Hematopoietic multipotent progenitor cell treated with erythropoietin and hydrocortisone succinate and interleukin-3 and kit ligand, for 17 days (in vitro differentiated cells): ENCODE measurements around the gene CXorf58.
A peak's percentile ranks its signal among the peaks of the same experiment; 100 is the strongest.

Experiments used
- DNase-seq: peaks from one replicate; pipeline ENCODE4 v3.0.0-alpha.2; 2015; ENCODE audit warnings: low spot score

The CXorf58 gene

DNA sequence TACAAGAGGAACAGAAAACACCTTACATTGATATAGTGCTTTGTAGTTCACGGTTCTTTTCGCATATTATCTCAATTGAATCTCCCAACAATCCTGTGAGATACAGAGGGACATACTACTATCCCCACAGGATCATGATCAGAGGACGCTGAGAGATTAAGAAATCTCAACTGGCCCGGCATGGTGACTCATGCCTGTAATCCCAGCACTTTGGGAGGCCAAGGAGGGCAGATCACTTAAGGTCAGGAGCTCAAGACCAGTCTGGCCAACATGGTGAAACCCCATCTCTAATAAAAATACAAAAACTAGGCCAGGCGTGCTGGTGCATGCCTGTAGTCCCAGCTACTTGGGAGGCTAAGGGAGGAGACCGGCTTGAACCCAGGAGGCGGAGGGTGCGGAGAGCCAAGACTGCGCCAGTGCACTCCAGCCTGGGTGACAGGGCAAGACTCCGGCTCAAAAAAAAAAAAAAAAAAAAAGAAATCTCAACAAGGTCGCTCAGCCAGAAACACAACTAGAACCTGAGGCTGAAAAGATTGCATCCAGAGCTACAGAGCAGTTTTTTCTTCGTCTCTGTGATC lies 7.5 kb upstream of the CXorf58 start:
- DNase-seq, result peak; percentile 12

- DNase-seq, result no peak
Measured at GRCh38 chrX:23901060-23901459, 6.7 kb upstream of the CXorf58 start.

- DNase-seq, result peak; percentile 79
Measured at GRCh38 chrX:23901805-23902204, 6.0 kb upstream of the CXorf58 start.

GRCh38 chrX:23902419-23902818 lies 5.4 kb upstream of the CXorf58 start:
- DNase-seq, result peak; percentile 74

DNA sequence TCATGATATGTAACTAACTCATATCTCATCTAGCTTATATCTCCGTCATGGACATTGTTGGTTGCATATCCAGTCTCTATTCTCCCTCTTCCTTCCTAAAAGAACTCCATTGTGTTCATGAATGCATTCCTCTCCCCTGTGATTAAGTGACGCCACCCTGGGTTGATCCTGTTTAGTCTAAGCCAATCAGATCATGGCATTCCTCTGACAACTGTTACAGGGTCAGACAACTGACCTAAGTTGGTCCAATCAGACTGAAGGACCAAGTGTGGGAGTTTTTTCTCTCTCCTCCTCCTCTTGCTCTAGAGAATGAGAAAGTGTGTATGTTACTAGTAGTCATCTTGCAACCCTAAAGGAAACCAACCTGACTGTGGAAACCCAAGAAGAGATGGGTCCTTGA lies 3.7 kb upstream of the CXorf58 start:
- DNase-seq, result no peak

GRCh38 chrX:23907111-23907497 lies 702 bp upstream of the CXorf58 start:
- DNase-seq, result no peak

DNA sequence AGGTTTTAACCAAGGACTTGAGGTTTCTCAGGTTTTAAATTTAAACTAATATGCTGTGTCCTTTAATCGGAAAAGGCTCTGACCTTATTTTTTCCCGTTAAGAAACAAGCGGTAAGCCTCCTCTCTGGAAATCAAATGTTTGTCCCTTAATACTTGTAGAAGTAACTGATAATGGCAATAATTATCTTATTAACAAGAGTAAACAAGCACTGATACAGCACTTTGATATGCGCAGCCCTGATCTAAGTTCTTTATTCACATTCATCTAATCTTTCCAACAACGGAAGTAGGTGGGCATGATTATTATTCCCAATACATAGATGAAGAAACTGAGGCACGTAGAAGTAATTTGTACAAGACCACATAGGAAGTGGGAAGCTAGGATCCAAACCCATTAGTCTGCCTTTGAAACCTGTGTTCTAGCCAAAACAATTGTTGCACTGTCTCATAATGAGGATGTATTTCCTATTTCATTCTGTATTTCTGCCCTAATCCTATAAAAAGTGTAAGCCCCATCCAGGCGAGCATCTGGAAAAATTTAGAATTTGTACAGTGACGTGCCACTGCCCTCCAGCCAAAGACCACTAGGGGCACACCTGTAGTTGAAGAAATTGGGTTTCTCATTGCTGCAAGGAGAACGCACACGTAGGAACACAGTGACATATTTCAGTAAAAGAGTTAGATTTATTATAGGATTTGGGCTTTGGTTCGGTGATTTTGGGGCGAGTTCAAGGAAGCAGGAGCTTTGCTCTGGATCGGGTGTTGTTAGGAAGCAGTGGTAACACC lies 606 bp downstream of the CXorf58 start:
- peak; percentile 38 for DNase-seq

GRCh38 chrX:23911126-23911835 lies 3.5 kb downstream of the CXorf58 start:
- no peak for DNase-seq

DNA sequence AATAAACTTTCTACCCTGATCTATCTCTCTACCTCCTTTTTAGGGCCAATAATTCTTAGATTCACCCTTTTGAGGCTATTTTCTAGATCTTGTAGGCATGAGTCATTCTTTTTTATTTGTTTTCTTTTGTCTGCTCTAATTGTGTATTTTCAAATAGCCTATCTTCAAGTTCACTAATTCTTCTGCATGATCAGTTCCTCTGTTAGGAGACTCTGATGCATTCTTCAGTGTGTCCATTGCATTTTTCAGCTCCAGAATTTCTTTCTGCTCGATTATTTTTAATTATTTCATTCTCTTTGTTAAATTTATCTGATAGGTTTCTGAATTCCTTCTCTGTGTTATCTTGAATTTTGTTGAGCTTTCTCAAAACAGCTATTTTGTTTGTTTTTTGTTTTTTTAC lies 11.3 kb downstream of the CXorf58 start:
- no peak for DNase-seq

DNA sequence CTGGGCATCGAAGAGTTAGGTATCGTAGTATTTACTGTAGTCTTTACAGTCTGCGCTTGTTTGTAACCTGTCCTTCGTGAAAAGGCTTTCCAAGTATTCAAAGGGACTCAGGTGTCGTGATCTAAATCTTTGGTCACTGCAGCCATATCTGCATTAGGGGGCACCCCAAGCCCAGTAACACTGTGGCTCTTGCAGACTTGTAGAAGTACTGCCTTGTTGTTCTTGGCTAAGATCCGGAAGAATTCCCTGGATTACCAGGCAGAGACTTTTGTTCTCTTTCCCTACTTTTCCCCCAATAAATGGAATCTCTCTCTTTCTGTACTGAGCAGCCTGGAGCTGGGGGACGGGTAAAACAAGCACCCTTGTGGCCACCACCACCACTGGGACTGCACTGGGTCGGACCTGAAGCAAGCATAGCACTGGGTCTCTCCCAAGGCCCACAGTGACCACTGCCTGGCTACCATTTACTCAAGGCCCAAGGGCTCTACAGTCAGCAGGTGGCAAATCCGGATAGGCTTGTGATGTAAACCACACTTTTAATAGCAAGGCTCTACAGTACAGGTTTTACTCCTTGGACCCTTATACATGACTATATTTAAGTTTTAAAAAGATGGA lies 12.0 kb downstream of the CXorf58 start:
- DNase-seq, result peak; percentile 39

DNA sequence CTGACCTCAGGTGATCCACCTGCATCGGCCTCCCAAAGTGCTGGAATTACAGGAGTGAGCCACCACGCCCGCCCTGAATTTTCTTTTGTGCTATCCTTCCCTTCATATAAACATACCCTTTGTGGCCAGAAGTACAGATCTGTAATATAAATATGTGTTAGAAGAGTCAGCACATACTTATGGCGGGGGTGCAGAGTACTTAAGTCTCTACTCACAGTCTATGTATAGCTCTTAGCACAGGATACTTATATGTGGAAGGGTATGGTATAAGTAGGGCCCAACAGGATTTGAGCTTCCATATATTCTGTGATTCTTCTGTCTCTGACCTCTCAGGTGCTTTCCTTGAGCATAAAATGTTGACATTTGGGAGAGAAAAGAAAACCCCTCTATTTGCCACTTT lies 18.2 kb downstream of the CXorf58 start:
- DNase-seq, result no peak

DNA sequence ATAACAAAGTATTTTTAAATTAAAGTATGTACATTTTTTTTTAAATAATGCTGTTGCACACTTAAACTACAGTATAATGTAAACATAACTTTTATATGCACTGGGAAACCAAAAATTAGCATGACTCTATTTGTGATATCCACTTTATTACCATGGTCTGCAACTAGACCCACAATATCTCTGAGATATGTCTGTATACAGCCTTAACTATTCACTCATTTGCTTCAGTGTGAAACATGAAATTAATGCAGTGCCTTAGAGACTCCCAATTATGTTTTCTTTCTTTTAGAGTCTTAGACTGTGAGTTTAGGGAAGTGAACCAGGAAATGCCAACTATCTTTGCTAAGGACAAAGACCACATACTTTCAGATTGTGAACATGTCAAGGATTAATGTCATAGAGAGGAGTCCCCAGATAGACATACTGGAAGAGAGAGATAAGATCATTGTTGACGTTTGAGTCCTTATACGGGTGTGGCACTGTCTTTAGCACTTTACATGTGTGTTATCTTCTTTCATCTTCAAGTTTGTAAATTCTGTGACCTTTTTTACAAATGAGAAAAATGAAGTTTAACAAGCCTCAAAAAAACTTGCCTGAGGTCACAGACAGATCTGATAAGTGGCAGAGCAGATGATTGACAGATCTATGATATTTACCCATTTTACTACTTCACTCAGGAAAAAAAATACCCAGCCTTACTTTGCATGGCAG lies 23.2 kb downstream of the CXorf58 start:
- peak; percentile 25 for DNase-seq

GRCh38 chrX:23932046-23932445 lies 24.2 kb downstream of the CXorf58 start:
- DNase-seq, result no peak

DNA sequence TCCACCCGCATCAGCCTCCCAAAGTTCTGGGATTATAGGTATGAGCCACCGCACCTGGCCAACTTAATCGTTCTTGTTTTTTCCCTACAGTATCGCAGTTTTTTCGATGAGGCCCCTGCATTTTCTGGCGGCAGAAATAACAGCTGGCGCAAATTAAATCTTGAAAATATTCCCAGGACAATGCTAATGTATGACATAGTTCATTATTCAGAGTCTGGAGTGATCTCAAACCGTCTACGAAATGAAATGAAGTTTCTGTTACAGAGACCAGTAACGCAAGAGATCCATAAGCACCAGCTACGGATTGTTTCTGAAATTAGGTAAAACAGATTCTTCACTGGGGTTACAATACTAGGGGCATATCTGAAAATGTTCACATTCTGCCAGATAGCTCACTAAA lies 27.3 kb downstream of the CXorf58 start:
- no peak for DNase-seq

GRCh38 chrX:23936180-23936579 lies 28.4 kb downstream of the CXorf58 start:
- no peak for DNase-seq

DNA sequence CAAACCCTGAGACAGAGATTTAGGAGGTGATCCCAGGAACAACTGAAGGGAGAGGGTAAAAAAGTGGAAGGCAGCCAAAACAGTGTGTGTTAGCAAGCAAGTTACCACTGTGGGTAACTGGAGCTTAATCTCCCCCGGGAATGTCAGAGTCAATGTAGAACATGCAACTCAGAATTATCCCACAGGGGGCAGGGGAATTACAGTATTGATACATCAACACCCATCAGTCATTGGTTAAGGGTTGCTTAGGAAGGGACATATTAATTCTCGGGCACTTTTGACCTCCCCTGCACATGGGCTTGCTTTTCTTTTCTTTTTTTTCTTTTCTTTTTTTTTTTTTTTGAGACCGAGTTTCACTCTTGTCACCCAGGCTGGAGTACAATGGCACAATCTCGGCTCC lies 29.3 kb downstream of the CXorf58 start:
- peak; percentile 5 for DNase-seq

DNA sequence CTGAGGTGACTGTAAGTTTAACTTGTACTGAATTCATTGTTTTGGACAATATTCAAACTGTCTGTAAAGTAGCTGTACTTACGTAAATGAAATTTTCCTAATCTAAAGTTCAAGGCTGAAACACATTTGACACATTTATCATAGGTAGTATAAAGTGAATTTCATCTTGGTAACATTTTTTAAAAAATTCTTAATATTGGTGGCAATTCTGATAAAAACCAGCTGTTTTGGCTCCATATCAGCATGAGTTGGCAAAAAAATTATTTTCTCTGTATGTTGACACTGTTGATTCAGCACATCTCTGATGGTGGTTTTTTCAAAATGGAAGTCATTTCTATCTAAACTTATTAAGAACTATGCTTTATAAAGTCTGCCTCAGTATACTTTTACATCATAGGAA lies 30.9 kb downstream of the CXorf58 start:
- peak; percentile 78 for DNase-seq

DNA sequence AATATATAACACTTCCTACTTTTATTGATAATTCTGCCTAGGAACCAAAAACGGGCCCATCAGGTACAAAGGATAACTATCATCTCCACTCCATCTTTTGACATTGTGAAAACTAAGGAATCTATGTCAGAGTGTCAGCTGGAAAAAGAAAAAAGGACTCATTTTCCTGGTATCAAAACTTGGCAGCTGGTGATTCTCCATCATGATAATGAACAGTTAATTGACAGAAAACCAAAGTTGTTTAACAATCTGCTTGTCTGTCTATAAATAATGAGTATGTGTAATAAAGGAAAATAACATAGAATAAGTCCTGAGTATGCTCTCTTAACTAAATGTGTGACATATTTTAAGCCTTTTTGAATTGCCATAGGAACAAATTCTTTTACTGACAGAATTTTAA lies 31.4 kb downstream of the CXorf58 start:
- peak; percentile 43 for DNase-seq

DNA sequence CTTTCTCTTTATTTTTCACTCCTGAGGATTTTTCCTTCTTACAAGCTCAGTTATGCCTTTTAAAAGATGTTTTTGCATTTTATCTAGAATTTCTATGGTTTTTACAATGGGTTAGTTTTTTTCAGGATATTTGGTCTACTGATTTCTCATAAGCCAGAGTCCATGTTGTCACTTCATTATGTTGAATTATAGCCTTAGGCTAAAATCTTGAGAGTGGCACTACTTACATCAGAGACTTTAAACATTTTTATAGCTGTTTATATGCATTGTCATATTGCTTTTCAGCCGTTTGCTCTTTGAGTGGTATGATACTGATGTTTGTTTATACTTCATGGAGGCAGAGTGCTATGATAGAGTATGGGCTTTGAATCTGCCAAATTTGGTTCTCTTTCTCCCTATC lies 36.4 kb downstream of the CXorf58 start:
- no peak for DNase-seq

GRCh38 chrX:23945206-23945605 lies 37.4 kb downstream of the CXorf58 start:
- no peak for DNase-seq

GRCh38 chrX:23952391-23952790 lies 44.6 kb downstream of the CXorf58 start:
- DNase-seq, result no peak
